Common myeloid progenitor, CD34-positive (primary cell): ENCODE data around the gene STAC3.

Source experiments
- CTCF ChIA-PET: fragments of 350-600 bp; sonication (Branson Sonifier 250); formaldehyde crosslinking; loops from one replicate; lab custom pipeline; 2021; ENCODE audit warnings: antibody characterized with exemption; lab: Charles Lee
- POLR2A ChIA-PET: fragments of 350-600 bp; sonication (Branson Sonifier 250); formaldehyde crosslinking; loops from one replicate; lab custom pipeline; 2021; ENCODE audit warnings: antibody characterized with exemption; lab: Charles Lee
- DNase-seq, 3 donors: peaks; one replicate each; pipeline versions ENCODE4 v3.0.0 to v3.0.0-alpha.2; 2013
- H3K27ac ChIP-seq, 2 experiments: 1 replicate in 1 of 2; 2 replicates in 1 of 2; pipeline ENCODE4 v1.7.0; 2013; ENCODE audit warnings: inconsistent platforms in 2 of 2, low read length in 2 of 2, mild to moderate bottlenecking in 2 of 2, low read depth in 1 of 2, moderate library complexity in 1 of 2; ENCODE audit not compliant: severe bottlenecking in 2 of 2, insufficient read depth in 1 of 2, poor library complexity in 1 of 2
- H3K27me3 ChIP-seq, 5 experiments: replicated peaks in 2 of 5; 1 replicate in 3 of 5; 2 replicates in 2 of 5; pipeline versions ENCODE4 v1.6.1 to v1.7.0; 2013; ENCODE audit warnings: low read length in 4 of 5, mild to moderate bottlenecking in 2 of 5, moderate library complexity in 2 of 5, inconsistent platforms in 1 of 5; ENCODE audit not compliant: insufficient read depth in 5 of 5, control insufficient read depth in 4 of 5
- H3K36me3 ChIP-seq, 4 experiments: 1 replicate in 2 of 4; 2 replicates in 2 of 4; pipeline versions ENCODE4 v1.6.1 to v1.7.0; 2013; ENCODE audit warnings: low read length in 3 of 4, control low read depth in 1 of 4, mild to moderate bottlenecking in 1 of 4; ENCODE audit not compliant: control insufficient read depth in 4 of 4, insufficient read depth in 4 of 4
- H3K4me1 ChIP-seq, 4 experiments: 1 replicate in 3 of 4; 2 replicates in 1 of 4; pipeline versions ENCODE4 v1.6.1 to v1.7.1; 2013; ENCODE audit warnings: low read length in 3 of 4, mild to moderate bottlenecking in 3 of 4, control low read depth in 1 of 4, inconsistent platforms in 1 of 4, moderate library complexity in 1 of 4; ENCODE audit not compliant: control insufficient read depth in 4 of 4, insufficient read depth in 4 of 4; ENCODE audit errors: control extremely low read depth in 1 of 4
- H3K4me3 ChIP-seq, 7 experiments: 1 replicate in 4 of 7; 2 replicates in 3 of 7; pipeline versions ENCODE4 v1.5.1 to v1.7.0; 2013; ENCODE audit warnings: mild to moderate bottlenecking in 7 of 7, low read length in 6 of 7, moderate library complexity in 6 of 7, inconsistent platforms in 2 of 7, low read depth in 2 of 7, control low read depth in 1 of 7; ENCODE audit not compliant: insufficient read depth in 4 of 7, control insufficient read depth in 1 of 7; ENCODE audit errors: extremely low read depth in 1 of 7
- H3K9me3 ChIP-seq, 5 experiments: 1 replicate in 4 of 5; 2 replicates in 1 of 5; pipeline versions ENCODE4 v1.6.1 to v1.7.1; 2013; ENCODE audit warnings: low read length in 4 of 5, mild to moderate bottlenecking in 2 of 5, inconsistent platforms in 1 of 5, low read depth in 1 of 5, moderate library complexity in 1 of 5; ENCODE audit not compliant: control insufficient read depth in 4 of 5, insufficient read depth in 2 of 5; ENCODE audit errors: control extremely low read depth in 1 of 5
- WGBS: methylation state at CpG from one replicate; pipeline ENCODE4 v1.1.5; 2013; ENCODE audit not compliant: insufficient coverage; 5-methylcytosine and 5-hydroxymethylcytosine counted together

Gene STAC3

DNA sequence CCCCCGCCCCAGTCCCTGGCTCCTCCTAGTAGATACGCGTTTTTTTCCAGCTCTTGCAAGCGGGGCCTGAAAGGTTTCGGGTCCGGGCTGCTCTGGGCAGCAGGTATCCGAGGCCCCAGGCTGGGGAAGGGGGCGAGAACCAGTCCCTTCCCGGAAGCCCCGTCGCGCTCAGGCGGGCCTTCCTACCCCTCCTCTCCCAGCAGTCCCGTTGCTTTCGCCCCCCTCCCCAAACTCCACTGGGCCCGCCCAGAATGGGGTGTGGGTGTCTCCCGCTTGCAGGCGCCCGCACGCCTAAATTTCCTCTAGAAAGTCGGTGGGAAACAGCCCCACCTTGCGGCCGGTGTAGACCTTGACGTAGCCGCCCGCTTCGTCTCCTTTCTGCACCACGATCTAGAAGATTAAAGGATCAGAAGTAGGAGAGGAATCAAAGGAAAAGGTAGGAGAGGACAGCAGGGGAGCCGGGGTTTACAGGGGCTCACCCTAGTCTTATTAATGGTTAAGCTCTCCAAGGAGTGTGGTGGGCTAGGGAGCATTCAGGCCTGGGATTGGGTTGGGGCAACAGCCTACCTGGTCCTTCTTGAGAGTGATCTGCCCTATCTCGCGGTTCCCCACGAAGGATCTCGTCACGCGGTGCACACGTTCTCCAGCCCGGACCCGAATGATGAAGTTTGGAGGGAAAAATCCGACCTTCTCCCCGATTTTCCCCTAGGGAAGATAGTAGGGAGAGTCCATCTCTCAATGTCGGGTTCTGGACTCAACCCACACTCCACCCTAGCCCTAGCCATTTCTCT, 7.3 kb downstream of the STAC3 start:
- Histone ChIP-seq H3K27me3 (peaks cover 0 to 58% (median 36%) of the 10 kb centered on the region in 5 experiments), H3K27ac (no peak overlapping the region), H3K4me3 (peak overlapping the region in 6 of 7 experiments; percentile 19 to 68 (median 50)), H3K36me3 (no peaks in the 10 kb centered on the region), H3K4me1 (peaks cover 0 to 52% (median 44%) of the 10 kb centered on the region in 4 experiments), H3K9me3 (no peaks in the 10 kb centered on the region)
- DNase-seq: peak; percentile 73 to 81 (median 79)
- WGBS: 12% methylated on average over 28 of the region's 41 CpGs
- CTCF ChIA-PET: interaction anchor here (0.9 to 18.5 kb wide), 15 partner anchors 8 to 124 kb away, joined by 3 to 326 read pairs (median 5); partner anchors contain the start of genes NXPH4, SHMT2 and STAC3
- POLR2A ChIA-PET: interaction anchor here (0.6 to 1.2 kb wide), 2 partner anchors 28 to 294 kb away, joined by 3 read pairs; no protein-coding TSS in a partner anchor

DNA sequence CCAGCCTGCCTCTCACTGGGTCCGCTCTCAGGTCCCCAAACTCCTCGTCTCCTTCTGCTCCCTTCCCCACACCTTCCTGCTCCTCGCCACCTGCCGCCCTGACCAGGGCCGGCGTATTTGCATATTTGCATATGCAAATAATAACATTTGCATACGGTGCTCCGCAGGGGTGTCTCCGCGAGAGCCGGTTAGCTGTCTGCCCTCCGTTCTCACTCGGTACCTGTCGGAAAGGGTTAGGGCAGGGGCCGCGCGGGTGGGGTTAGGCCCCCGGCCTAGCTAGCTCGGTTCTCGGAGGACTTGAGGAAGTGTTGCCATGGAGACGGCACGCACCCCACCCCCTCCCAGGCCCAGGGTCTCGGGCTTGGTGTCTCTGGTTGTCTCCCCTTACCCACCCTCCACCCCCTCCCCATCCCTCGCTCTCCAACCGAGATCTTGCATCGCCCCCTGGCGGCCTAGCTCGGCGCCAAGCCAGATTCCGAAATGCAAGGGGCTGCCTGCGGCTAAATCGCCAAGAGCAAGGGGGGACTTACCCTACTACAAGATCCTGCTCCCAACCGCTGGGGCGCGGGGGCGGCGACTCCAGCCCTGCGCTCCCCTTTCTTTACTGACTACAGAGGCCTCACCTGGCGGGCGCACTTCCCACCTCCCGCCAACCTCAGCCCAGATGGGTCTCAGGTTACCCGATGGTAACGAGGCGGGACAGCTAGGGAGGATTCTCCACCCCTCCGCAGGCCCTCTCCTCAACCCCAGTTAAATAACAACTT, 8.1 kb downstream of the STAC3 start:
- Histone ChIP-seq H3K27ac (no peak overlapping the region), H3K9me3 (no peaks in the 10 kb centered on the region), H3K36me3 (no peaks in the 10 kb centered on the region), H3K4me3 (peak overlapping the region in 5 of 7 experiments; percentile 45 to 68 (median 55)), H3K4me1 (peaks cover 0 to 60% (median 52%) of the 10 kb centered on the region in 4 experiments), H3K27me3 (peaks cover 0 to 67% (median 43%) of the 10 kb centered on the region in 5 experiments)
- 3% methylated on average over 31 of the region's 45 CpGs for WGBS
- ChIA-PET POLR2A (interaction anchor here (1.2 to 1.5 kb wide), 2 partner anchors 24 to 27 kb away, joined by 3 to 4 read pairs; no protein-coding TSS in a partner anchor), CTCF (interaction anchor here (0.7 to 18.5 kb wide), 22 partner anchors 9 to 175 kb away, joined by 3 to 326 read pairs (median 4); partner anchors contain the start of genes NXPH4, SHMT2 and STAC3)
- peak; percentile 69 to 78 (median 75) for DNase-seq

DNA sequence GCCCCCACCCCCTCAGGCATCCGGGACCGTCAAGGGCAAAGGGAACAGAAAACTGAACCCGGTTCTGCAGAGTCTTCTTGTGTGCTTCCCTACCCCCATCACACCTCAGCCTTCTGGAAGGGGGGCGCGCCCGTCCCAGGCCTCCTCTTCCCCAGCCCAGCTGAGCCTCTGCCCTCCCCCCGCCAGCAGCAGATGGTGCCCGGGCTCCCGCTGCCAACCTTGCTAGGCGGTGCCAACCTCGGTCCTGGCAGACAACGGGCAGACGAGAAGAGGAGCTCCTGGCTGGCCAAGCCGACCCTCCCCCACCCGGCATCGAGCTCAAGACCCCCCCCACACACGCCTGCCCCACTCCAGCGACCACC, 8.7 kb downstream of the STAC3 start:
- no peak for DNase-seq
- Histone ChIP-seq H3K36me3 (no peaks in the 10 kb centered on the region), H3K9me3 (no peaks in the 10 kb centered on the region), H3K27me3 (peaks cover 0 to 72% (median 48%) of the 10 kb centered on the region in 5 experiments), H3K4me3 (peak overlapping the region in 4 of 7 experiments; percentile 45 to 68 (median 62)), H3K4me1 (peaks cover 0 to 63% (median 55%) of the 10 kb centered on the region in 4 experiments), H3K27ac (no peak overlapping the region)
- CTCF ChIA-PET: interaction anchor here (0.7 to 18.5 kb wide), 20 partner anchors 9 to 174 kb away, joined by 3 to 326 read pairs (median 4); partner anchors contain the start of genes NXPH4, SHMT2 and STAC3
- POLR2A ChIA-PET: interaction anchor here (1.2 to 1.5 kb wide), 2 partner anchors 23 to 27 kb away, joined by 3 to 4 read pairs; no protein-coding TSS in a partner anchor
- WGBS: 0% methylated on average over 4 of the region's 18 CpGs

- ChIA-PET POLR2A (interaction anchor here (1.5 kb wide), 1 partner anchor 22 kb away, joined by 4 read pairs; no protein-coding TSS in a partner anchor), CTCF (interaction anchor here (0.7 to 18.5 kb wide), 17 partner anchors 10 to 173 kb away, joined by 3 to 326 read pairs (median 5); partner anchors contain the start of genes NXPH4, SHMT2 and STAC3)
- Histone ChIP-seq H3K4me3 (no peak overlapping the region), H3K27me3 (peaks cover 0 to 79% (median 54%) of the 10 kb centered on the region in 5 experiments), H3K9me3 (no peaks in the 10 kb centered on the region), H3K27ac (no peak overlapping the region), H3K4me1 (peaks cover 0 to 63% (median 55%) of the 10 kb centered on the region in 4 experiments), H3K36me3 (no peaks in the 10 kb centered on the region)
- no peak for DNase-seq
- 4% methylated on average over 27 of the region's 48 CpGs for WGBS
Measured at GRCh38 chr12:57241402-57242310, 9.3 kb downstream of the STAC3 start.

DNA sequence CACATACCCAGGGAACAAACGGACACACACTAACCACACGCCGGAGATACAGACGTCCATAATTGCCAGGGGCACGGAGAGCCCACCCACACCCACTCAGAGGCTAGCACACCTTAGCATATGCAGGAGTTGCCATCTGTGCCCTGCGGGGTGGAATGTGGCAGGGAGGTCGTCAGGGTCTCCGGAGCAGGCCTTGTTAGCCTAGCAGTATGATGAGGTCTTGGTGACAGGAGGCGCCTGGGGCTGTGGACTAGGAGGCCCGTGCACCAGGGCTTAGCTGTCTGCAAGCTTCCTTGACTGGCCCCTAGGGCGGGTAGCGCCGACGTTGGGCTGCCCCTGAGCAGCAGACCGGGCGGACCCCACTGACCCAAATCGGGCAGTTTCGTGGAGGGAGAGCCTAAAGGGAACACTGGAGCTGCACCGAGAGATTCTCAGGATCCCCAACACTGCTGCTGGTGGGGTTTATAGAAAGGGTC, 10.0 kb downstream of the STAC3 start:
- DNase-seq: peak in 1 of 3 donors; percentile 46
- peaks cover 0 to 64% (median 55%) of the 10 kb centered on the region in 4 experiments for H3K4me1 ChIP-seq
- no peaks in the 10 kb centered on the region for H3K9me3 ChIP-seq
- H3K36me3 ChIP-seq: no peaks in the 10 kb centered on the region
- ChIA-PET POLR2A (interaction anchor here (0.6 kb wide), 1 partner anchor 58 kb away, joined by 3 read pairs; no protein-coding TSS in a partner anchor), CTCF (interaction anchor here (1.0 to 18.5 kb wide), 9 partner anchors 9 to 47 kb away, joined by 4 to 326 read pairs (median 10); partner anchors contain the start of genes SHMT2 and STAC3)
- H3K27me3 ChIP-seq: peaks cover 0 to 86% (median 54%) of the 10 kb centered on the region in 5 experiments
- H3K4me3 ChIP-seq: peak overlapping the region in 2 of 7 experiments; percentile 66
- H3K27ac ChIP-seq: no peak overlapping the region
- 5% methylated on average over 12 of the region's 19 CpGs for WGBS
